GM19238 (cell line): Measurements from ENCODE around the gene DAB2IP.

Source experiments
- DNase-seq: peaks from one replicate; pipeline ENCODE4 v3.0.0; 2011; ENCODE audit warnings: low spot score; ENCODE audit not compliant: insufficient read length

The DAB2IP gene

DNA sequence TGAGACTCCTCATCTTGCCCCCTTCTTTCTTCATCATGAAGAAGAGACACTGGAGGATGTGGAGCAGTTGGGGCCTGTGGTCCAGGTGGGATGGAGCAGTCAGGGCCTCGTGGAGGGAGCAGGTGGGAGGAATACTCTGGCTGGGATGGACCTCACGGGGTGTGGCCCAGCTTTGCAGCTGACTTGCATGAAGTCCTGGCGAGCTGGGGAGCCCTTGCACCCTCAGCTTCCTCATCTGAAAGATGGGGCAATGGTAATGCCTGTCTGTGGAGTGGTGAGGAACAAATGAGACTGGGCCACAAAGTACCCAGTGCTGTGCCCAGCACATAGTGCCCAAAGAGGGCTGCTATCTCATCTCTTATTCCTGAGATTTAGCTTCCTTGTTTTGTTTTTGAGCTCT is 91.5 kb downstream of the DAB2IP start:
- DNase-seq = no peak

DNA sequence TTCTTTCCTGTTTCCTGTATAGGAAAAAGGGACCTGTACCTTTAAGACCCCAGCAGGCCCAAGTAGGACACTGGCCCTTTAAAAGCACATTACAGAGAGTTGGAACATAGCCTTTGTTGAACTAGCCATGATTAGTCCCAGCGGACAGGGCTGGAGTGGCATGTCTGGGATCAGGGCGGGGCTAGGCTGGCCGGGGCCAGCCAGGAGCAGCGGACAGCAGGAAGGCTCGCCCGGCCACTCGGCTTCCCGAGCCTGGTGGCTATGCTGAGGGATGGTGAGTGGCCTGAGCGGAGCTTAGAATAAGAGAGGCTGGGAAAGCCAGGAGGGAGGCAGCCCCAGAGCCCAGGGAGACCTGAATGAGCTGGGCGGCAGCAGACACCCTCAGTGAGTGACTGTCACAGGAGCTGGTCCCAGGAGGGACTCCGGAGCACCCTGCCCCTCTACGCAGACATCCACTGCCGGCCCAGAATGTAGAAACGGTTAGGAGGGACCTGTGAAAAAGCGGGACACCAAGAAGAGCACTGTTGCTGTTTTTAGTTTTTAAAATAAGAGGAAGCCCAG is 92.1 kb downstream of the DAB2IP start:
- DNase-seq = no peak

DNA sequence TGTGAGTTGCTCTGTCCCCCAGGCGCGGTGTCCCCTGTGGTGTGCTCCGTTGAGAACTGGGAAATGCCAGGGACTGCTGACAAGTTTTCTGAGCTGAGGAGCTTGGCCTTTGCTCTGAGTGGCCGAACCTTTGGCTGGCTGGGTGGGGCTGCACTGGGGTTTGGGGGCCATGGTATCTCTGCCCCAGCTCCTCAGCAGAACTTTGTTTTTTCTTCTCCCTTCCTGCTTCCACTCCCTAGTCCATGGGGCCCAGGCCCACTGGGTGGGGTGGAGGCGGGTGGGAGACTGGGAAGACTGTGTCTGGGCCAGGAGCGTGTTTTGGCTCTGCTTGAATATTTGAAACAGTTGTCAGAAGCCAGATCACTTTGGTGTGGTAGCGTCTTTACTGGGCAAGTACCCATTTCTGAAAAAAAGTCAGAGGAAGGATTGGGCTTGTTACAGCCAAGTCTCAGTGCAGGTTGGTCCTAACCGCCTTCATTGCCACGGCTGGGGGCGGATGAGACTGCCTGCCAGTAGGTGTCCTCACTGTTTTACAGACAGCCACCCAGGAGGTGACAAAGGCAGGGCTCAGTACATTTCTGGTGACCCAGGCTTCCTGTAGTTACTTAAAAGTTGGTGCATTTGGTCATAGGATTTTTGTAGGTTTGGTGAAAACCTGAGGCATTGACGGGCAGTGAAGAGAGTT is 92.7 kb downstream of the DAB2IP start:
- no peak for DNase-seq

DNA sequence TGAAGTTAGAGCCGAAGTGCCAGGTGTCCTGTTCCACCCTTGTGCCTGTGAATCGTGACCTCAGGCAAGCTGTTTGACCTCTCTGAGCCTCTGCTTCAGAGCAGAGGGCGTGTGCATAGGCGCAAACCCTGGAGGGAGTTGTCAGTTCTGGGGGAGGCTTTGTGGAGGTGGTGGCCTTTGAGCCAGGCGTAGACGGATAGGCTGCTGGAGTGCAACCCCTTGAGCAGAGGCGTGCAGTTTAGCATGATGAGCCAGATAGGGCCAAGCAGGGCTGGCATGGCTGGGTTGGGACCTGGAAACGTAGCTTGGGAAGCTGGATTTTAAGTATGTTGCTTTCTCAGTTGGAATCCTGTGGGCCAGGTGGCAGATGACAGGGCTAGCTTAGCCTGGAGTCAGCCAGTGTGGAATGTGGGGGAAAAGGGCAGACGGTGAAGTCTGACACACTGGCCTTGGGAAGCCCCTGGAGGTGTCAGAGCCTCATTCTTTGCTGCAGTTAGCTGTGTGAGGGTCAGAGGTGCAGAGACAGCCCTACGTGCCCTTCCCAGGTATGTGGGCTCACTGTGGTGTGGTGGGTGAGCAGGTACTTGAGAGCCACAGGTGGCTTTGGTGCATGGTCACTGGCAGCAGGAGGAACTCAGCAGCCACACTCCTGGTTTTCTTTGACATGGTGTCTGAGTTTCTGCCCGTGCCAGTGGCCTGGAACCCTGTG is 93.4 kb downstream of the DAB2IP start:
- no peak for DNase-seq

DNA sequence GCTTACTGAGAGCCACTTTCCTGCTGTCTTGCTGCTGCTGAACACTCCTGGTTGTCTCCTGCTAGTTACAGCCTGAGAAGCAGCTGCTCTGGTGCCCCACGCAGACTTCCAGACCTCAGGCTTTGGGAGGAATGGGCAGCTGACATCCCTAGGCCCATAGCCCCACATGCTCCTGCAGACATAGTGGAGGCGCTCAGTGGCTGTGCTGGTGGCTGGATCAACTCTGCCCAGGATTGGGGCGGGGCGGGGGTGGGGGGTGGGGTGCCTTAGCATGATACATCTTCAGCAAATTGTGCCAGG is 93.9 kb downstream of the DAB2IP start:
- no peak for DNase-seq

DNA sequence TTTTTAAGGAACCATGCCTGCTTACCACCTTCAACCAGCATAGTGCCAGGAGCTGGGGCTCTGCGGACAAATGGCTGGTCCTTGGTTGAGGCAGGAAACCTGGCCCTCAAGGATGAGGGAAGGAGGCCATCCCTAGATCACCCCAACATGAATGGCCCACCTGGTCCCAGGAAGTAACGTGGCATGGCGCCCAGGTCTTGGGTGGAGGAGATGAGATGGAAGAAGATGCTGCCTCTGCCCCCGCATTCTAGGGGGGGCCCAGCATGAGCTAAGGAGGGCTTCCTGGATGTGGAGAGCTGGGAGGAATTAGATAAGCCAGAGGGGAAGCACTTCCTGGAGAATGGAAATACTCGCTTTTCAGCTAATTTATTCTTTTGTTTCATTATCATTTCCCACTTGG is 95.0 kb downstream of the DAB2IP start:
- DNase-seq = no peak

DNA sequence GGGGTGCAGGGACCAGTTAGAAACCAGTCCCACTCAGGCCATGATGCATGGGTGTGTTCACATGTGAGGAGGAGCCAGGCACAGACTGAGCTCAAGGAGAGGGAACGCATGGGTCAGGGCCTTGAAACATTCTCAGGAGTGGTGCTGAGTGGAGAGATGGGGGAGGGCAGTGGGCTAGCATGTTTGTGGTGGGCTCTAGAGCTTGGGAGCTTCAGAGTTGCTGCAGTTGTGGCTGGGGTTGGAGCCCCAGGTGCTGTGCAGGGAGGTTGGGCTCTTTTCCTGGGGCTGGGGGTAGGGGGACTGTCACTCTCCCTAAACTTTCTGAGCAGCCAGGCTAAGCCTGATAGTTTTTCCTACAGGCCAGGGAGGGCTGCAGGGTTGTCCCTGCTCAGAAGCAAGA is 95.4 kb downstream of the DAB2IP start:
- DNase-seq = no peak

DNA sequence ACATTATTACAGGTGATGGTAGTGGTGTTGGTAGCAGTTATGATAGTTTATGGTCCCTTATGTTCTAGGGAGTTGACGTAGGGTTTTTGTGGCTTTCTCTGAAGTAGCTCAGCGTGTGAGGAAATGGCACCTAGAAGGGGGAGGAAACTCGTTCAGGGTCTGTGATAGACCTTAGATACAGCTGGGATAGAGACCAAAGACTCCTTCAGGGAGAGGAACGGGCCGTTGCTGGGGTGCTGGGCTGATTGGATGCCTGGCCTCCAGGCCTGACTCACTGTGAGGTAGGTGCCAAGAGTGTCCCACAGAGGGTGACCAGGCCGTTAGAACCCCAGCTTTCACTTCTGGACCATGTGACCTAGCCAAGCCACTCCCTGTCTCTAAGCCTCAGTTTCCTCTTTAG is 96.6 kb downstream of the DAB2IP start:
- DNase-seq = no peak

DNA sequence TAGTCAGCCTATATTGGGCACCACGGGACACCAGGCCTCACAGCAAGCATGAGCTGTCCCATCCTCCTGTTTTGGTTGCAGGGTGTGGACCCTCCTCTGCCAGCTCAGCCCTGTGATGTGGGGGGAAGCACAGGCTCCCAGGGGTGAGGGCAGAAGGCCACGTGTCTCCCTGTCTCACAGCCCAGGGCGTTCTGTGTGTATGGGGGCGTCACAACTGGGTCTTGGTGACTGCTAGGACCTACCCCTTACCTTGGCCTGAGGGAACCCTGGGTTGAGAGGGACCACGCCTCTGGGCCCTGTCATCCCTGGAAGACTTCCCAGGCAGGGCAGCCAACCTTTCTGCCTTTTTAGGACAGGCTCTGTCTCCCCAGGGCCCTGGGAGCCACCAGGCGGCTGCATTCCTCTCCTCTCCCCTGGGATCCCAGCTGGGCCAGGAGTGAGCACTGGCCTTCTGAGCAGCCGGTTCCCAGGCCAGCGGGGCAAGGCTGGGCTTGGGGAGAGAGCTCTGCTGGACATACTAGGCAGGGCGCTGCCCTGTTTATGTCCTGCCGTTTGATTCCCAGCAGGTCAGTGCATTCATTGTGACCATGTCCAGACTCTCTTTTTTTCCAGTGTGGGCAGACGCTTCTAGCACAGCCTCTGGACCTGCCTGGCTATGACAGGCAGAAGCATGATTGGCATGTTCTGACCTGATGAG is 97.4 kb downstream of the DAB2IP start:
- no peak for DNase-seq

DNA sequence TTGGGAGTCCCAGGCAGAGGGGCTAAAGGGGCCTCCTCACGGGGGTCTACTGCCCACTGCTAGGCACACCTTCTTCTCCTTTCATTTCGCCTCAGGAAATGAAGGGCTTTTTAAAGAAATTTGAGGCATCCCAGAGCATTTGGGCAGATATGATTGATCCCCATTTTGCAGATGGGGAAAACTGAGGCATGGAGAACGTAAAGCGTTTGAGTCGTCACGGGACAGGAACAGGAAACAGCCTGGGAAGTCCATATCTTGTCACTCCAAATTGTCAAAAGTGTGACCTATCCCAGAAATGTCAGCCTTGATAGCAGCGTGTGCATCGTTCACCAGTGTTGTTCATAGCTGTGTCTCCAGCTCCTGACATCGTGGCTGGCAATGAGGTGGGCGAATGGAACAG is 98.2 kb downstream of the DAB2IP start:
- no peak for DNase-seq

DNA sequence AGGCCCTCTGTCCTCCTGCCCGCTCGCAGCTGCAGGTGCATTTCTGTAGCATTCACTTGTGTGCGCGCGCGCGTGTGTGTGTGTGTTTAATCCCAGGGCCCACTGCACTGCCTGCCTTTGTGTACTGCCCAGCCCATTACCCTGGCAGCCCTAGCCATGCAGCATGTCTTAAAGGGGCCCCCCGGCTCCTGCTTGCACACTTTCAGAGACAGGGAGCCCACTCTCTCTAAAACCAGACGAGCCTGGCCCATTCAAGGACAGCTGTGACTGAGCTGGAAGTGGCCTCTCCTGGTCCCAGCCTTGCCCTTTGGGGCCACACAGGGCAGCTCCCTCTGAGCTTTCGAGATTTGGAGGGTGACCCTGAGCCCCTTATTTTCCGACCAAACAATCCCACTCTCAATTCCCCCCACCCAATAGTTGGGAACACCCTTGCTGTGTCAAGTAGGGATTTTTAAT is 98.9 kb downstream of the DAB2IP start:
- DNase-seq = no peak

DNA sequence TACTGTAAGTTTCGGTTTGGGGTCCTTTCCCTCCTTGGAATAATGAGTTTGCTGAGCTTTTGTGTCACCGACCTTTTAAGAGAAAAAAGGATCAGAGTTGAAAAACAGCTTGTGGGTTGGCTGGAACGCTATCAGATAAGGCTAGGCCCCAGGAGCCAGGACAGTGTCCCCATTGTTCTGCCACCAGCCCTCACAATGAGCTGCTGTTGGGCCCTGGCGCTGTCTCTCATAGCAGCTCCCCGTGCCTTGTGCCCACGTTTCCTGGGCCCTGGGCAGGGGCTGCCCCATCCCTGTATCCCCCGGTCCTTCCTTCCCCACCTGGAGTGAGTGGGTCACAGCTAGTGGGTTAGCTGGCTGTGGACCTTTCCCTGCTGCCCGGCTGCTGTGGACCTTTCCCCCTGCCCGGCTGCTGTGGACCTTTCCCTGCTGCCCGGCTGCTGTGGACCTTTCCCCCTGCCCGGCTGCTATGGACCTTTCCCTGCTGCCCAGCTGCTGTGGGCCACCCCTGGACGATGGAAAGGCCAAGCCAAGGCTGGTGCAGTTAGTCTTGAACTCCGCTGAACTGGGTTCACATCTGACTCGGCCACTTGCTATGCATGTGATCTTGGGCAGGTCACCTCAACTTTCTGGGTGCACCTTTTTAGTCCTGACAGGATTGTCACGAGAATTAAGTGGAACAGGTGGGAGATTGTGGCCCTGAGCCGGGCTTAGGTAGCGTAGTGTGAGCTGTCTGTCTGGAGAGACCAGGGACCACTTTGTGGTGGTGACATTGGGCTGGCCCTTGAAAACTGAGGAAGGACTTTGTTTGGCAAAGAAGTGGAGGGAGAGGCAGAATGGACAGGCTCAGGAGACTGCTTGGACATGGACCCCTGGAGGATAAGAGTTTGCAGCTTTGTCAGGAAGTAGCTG is 99.5 kb downstream of the DAB2IP start:
- DNase-seq = no peak

DNA sequence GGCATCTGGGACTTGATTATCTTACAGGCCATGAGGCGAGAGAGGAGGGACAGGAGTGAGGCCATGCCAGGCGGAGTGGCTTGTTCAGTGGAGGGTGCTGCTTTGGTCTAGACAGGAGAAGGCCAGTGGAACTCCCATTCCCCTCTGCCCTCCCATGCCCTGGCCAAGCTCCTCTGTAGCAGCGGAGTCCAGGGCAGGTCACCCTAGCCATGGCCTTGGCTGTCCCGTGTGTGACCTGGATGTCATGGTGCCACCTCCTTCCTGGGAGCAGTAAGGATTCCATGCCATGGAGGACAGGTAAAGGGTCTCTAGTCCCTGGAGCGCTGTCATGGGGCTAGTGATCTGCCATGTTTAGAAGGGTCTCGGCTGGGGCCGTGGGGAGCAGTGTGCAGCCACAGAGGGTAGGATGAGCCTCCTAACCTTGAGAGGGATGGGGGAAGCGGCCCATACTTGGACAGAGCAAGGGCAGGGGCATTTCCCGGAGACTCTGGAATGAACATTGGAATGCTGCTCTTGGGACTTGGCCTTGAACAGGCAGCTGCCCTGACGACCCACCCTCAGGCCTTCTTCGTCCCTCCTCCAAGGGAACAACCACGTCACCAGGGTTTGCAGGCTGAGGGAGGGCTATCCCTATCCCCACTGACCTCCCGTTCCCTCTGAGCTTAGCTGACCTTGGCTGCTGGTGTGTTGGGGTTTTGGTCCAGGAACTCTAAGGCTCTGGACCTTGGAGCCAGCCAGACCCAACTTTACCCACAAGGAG is 100.4 kb downstream of the DAB2IP start:
- no peak for DNase-seq

DNA sequence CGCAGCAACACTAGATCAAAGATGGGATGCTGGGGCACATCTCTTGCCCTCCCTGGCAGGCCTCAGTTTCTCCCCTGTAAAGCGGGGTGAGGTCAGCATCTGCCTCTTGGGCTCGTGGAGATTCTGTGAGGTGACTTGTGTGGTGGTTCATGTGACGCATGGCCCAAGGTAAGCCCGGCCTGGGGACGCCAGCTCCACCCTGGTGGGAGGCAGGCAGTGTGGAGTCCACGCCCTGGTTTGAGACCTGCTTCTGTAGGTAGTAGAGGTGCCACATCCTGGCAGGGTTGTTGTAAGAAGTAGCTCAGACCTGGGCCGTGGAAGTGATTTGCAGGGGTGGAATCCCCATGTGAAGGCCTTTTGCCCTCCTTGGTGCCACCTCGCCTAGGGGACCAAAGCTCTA is 101.5 kb downstream of the DAB2IP start:
- no peak for DNase-seq

DNA sequence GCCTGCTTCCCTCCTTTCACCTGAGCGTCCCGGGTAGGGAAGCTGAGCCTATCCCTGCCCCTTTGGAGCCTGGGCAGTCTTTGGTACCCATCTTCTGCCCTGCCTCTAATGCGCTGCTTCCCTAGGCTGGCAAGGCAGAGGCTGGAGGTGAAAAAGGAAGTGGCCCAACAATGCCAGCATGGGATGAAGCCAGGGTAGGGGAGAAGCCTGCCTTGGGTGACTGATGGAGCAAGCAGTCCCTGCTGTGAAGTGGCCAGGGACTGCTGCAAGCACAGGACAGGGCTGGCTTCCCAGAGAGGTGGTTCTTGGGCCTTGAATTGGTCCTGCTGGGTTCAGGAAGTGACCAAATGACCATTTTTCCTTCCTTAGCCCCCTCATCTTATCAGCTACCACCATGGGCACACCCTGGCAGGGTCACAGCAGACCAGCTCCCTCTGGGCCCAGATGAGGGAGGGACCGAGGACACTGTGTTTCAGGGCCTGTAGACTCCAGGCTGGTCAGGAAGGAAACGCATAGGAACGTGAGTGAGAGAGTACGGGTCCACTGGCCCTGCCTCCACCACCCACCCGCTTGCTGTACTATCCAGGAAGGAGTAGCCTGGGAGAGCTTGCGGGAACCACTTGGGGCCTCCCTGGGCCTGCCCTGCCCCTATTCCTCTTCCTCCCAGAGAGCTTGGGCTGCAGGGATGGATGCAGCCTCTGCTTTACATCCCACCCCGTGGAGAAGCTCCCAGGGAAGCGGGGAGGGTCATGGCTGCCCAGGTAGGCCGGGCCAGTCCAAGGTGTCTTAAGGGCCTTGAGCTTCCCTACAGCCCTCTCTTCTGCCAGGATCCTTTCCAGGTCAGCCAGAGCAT is 102.6 kb downstream of the DAB2IP start:
- DNase-seq = no peak

DNA sequence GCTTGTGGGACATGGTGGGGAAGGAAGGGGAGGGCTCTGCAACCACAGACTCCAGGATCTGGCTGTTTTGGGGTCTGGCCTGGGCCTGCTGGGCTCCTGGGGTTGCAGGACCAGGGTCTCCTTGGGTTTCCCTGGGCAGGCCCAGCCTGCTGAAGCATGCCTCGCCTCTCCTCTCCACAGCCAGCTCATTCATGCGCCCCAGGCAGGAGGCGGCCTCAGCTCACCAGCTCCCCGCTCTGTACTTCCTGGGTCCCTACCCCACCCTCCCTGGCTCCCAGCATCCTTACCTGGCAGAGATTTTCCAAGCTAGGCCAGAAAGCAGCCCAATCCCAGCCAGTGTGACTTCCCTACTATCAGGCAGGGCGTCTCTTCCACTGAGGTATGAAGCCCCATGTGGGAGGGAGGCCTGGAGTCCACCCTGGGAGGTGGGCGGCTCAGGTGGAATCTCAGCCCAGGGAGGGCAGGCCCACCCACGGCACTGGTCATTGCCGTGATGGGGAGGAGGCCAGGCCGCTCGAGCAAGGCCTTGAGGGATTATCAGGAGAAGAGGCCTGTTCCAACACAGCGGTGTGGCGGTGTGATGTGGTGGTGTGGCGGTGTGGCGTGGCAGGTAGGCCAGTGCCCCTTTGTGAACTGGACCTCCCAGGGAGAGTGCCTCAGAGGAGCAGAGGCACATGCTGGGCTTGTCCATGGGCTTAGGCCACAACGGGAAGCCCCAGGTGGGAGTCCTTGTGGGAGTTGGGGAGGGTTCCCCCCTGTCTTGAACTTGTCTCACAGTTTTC is 103.4 kb downstream of the DAB2IP start:
- no peak for DNase-seq

DNA sequence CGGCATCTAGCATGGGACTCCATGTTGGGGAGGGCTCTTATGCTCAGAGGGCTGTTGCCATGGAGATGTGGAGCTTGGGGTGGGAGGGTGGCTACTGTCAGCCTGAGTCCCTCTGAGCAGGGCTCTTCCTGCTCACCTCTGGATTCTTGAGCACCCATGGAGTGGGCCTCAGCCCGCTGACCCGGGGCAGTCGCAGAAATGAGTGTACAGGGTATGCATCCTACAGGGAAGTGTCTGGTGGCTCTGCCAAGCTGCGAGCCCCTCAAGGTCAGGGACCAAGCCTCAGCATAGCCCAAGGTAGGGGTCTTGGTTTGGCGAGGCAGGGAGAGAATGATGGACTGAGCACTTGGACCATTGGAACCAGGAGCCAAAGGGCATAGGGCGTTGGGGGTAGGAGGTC is 104.1 kb downstream of the DAB2IP start:
- no peak for DNase-seq

DNA sequence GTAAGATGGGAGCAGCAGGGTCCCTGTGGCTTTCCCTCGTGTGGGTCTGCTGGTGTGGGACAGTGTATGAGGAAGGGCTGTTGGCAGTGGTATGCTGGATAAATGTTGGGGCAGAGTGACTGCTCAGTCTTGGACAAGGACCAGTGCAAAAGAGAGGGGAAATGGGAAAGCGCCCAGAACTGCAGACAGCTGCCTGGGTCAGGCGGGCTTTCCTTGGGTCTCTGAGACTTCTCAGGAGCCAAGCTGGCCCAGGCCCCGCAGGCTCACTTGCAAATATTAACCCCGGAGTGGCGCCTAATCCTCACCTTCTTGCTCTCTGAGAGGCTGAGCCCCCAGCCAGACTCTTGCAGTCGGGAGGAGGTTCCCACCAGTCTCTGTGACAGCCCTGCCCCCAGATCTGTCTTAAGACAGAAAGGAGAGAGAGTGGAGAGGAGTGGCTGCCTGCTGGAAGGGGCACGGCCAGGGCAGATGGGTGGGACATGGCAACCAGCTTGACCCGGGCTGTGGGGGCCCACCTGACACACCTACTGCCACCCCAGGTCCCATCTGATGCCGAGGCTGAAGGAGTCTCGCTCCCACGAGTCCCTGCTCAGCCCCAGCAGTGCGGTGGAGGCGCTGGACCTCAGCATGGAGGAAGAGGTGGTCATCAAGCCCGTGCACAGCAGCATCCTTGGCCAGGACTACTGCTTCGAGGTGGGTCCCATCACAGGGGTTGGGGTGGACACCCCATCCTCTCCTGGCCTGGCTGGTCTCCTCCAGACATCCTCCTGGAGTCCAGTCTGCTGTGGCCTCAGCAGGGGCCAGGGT is 105.2 kb downstream of the DAB2IP start:
- no peak for DNase-seq
